ENCODE data around the gene SPOCK2. TPM values are rescaled to one million over a fixed set of nuclear protein-coding genes. Genes with fewer than 3 reads are reported as not detected.

SPOCK2 gene
- total and polyA plus RNA-seq, 8 donors = 4.5 to 107 (median 8.7) TPM

DNA sequence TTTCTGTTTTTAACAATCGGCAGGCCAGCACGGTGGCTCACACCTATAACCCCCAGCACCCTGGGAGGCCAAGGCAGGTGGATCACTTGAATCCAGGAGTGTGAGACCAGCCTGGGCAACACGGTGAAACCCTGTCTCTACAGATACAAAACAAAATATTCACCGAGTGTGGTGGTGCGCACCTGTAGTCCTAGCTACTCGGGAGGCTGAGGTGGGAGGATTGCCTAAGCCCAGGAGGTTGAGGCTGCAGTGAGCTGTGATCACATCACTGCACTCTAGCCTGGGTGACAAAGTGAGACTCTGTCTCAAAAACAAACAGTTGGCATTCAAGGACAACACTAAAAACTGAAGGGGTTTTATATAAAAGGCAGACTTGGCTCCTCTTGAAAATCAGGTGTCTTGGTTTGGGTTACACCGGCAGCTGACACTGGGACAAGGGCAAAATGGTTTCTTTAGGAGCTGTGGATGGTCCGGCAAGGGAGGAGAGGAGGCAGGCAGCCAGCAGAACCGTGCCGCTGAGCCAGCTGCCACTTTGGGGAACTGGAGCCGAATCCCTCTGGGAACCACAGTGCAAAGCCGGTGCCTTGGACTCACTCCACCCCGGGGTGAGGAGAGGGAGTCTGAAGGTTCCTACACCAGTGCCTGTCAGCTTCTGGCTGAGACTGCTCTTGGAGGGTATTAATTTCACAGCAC is 71.6 kb downstream of the SPOCK2 start:
- TF ChIP-seq, protein P1, sequence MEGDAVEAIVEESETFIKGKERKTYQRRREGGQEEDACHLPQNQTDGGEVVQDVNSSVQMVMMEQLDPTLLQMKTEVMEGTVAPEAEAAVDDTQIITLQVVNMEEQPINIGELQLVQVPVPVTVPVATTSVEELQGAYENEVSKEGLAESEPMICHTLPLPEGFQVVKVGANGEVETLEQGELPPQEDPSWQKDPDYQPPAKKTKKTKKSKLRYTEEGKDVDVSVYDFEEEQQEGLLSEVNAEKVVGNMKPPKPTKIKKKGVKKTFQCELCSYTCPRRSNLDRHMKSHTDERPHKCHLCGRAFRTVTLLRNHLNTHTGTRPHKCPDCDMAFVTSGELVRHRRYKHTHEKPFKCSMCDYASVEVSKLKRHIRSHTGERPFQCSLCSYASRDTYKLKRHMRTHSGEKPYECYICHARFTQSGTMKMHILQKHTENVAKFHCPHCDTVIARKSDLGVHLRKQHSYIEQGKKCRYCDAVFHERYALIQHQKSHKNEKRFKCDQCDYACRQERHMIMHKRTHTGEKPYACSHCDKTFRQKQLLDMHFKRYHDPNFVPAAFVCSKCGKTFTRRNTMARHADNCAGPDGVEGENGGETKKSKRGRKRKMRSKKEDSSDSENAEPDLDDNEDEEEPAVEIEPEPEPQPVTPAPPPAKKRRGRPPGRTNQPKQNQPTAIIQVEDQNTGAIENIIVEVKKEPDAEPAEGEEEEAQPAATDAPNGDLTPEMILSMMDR (IDR thresholded peaks at IDR 0.05) = no peak
- intact Hi-C loops (cut with DNase I) = no loop called here
- no peak for DNase-seq
- no peaks in the 10 kb centered on the region for H3K36me3 ChIP-seq
- H3K27me3 ChIP-seq = no peaks in the 10 kb centered on the region
- H3K27ac ChIP-seq = no peak overlapping the region
- H3K4me1 ChIP-seq = peaks cover 0 to 6% of the 10 kb centered on the region in 2 donors
- no peak overlapping the region for H3K4me3 ChIP-seq
- no peak for ATAC-seq
- no peaks in the 10 kb centered on the region for H3K9me3 ChIP-seq

DNA sequence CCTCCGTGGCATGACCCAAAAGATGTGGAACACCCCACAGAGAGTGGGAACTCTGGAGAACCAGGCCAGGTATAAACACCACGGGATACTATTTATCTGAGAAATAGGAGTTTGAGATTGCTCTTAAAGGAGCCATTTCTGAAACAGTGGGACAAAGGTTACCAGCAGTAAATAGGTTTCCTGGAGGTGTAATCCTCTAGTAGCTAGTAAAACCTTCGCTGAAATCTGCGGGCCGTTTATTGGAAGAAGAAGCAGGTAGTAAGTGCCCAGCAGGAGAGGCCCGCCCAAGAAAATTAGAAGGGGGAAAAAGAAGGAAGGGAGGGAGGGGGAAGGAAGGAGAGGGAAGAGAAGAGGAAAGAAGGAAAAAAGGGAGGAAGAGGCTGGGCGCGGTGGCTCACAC is 72.5 kb downstream of the SPOCK2 start:
- no peak for DNase-seq
- H3K4me1 ChIP-seq = peaks cover 0 to 6% of the 10 kb centered on the region in 2 donors
- intact Hi-C loops (cut with DNase I) = no loop called here
- no peak for ATAC-seq
- no peak overlapping the region for H3K4me3 ChIP-seq
- no peaks in the 10 kb centered on the region for H3K9me3 ChIP-seq
- H3K27me3 ChIP-seq = no peaks in the 10 kb centered on the region
- no peak overlapping the region for H3K27ac ChIP-seq
- TF ChIP-seq, protein P1 (IDR thresholded peaks at IDR 0.05) = no peak
- no peaks in the 10 kb centered on the region for H3K36me3 ChIP-seq

DNA sequence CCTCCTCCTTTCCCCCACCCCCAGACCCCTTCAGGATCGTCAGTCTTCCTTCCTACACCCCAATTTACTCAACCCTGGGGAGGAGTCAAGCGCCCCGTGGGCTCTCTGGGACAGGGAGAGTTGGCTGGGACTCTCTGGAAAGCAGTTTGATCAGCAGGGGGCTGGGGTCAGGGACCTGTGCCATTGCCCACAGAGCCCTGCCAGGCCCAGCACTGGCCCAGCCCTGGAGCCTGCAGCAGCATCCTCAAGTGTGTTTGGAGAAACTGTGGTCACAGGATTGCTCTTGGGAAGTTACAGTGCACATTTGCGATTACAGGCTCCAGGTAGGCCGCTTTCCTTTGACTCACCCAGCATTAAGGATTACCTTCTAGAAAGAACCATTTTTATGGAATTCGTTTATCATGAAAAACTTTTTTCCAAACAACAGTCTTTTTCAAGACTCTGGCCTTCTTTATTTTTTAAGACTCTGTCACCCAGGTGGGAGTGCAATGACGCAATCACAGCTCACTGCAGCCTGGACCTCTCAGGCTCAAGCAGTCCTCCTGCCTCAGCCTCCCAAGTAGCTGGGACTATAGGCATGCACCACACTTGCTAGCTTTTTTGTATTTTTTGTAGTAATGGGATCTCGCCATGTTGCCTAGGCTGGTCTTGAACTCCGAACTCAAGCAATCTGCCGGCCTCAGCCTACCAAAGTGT is 73.4 kb downstream of the SPOCK2 start:
- Histone ChIP-seq H3K27ac (no peak overlapping the region), H3K9me3 (no peaks in the 10 kb centered on the region), H3K4me1 (peaks cover 0 to 11% of the 10 kb centered on the region in 2 donors), H3K27me3 (no peaks in the 10 kb centered on the region), H3K4me3 (no peak overlapping the region), H3K36me3 (no peaks in the 10 kb centered on the region)
- intact Hi-C loops (cut with DNase I) = no loop called here
- DNase-seq = no peak
- ATAC-seq = no peak
- TF ChIP-seq, protein P1 (IDR thresholded peaks at IDR 0.05) = no peak

DNA sequence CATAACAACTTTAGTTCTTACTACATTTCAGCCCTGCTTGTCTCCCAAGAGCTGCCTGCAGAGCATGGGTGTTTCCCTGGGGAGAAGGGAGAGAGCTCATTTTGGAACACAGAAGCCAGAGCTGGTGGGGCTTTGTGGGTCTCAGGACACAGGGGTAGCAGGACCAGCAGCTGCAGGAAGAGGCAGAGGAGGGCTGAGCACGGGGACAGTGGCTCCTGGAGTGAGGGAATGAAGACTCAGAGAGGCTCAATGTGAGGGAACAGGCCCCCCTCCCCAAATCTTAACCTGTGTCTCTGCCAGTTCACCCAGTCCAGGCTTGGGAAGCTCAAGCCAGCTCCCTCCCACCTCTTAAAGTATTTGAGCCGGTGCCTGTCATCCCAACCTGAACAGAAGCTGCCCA is 74.2 kb downstream of the SPOCK2 start:
- ATAC-seq (no peak), DNase-seq (no peak)
- no peak overlapping the region for H3K27ac ChIP-seq

More for the DNA sequence above, 74.2 kb downstream of the SPOCK2 start:
- TF ChIP-seq, protein P1 (IDR thresholded peaks at IDR 0.05) = no peak
- Histone ChIP-seq H3K36me3 (no peaks in the 10 kb centered on the region), H3K9me3 (no peaks in the 10 kb centered on the region), H3K4me1 (peaks cover 4 to 14% of the 10 kb centered on the region in 2 donors), H3K27me3 (no peaks in the 10 kb centered on the region), H3K4me3 (no peak overlapping the region)
- intact Hi-C loops (cut with DNase I) = no loop called here

Data from left lung (tissue), 10 donors.